Neural crest cell (in vitro differentiated cells): Measurements from ENCODE around the gene SIVA1. TPM values are rescaled to one million over a fixed set of nuclear protein-coding genes. Genes with fewer than 3 reads are reported as not detected.
A peak's percentile ranks its signal among the peaks of the same experiment; 100 is the strongest.

Experiments used
- DNase-seq: peaks from one replicate; pipeline ENCODE4 v3.0.0; 2021; ENCODE audit warnings: low read depth, mixed read lengths, low spot score
- H3K27ac Mint-ChIP-seq: one replicate; pipeline ENCODE4 v1.8.0; 2021; ENCODE audit warnings: mild to moderate bottlenecking, mixed read lengths; ENCODE audit not compliant: unreplicated experiment
- H3K27me3 Mint-ChIP-seq: 2 replicates; pipeline ENCODE4 v1.8.0; 2021; ENCODE audit warnings: low read depth, mild to moderate bottlenecking, mixed read lengths
- H3K36me3 Mint-ChIP-seq: 2 replicates; pipeline ENCODE4 v1.8.0; 2021; ENCODE audit warnings: low read depth, mild to moderate bottlenecking, mixed read lengths
- H3K4me1 Mint-ChIP-seq: 2 replicates; pipeline ENCODE4 v1.8.0; 2021; ENCODE audit warnings: mixed read lengths
- H3K4me3 Mint-ChIP-seq: one replicate; pipeline ENCODE4 v1.8.0; 2021; ENCODE audit warnings: mild to moderate bottlenecking, mixed read lengths
- H3K9me3 Mint-ChIP-seq: 2 replicates; pipeline ENCODE4 v1.8.0; 2021; ENCODE audit warnings: mixed read lengths
- total RNA-seq: library from RNA; stranded (reverse); gene quantifications from 2 replicates; pipeline ENCODE4 v1.2.1, GENCODE V29; 2021
- TF ChIP-seq, protein P1 (sequence below): fragments of 200-600 bp; sonication (generic); conservative IDR thresholded peaks from 2 replicates; pipeline ENCODE4 v1.5.0; 2021; ENCODE audit warnings: antibody characterized with exemption, mild to moderate bottlenecking

SIVA1 gene
- total RNA-seq, 1 donor from 2014 or later, result 121 TPM

- peaks cover 29% of the 10 kb centered on the region for H3K4me1 Mint-ChIP-seq
- peak overlapping the region; percentile 90 for H3K4me3 Mint-ChIP-seq
- DNase-seq, result no peak
- H3K27me3 Mint-ChIP-seq, result peaks cover 30% of the 10 kb centered on the region
- H3K27ac Mint-ChIP-seq, result peak overlapping the region; percentile 14
- TF ChIP-seq, protein P1, sequence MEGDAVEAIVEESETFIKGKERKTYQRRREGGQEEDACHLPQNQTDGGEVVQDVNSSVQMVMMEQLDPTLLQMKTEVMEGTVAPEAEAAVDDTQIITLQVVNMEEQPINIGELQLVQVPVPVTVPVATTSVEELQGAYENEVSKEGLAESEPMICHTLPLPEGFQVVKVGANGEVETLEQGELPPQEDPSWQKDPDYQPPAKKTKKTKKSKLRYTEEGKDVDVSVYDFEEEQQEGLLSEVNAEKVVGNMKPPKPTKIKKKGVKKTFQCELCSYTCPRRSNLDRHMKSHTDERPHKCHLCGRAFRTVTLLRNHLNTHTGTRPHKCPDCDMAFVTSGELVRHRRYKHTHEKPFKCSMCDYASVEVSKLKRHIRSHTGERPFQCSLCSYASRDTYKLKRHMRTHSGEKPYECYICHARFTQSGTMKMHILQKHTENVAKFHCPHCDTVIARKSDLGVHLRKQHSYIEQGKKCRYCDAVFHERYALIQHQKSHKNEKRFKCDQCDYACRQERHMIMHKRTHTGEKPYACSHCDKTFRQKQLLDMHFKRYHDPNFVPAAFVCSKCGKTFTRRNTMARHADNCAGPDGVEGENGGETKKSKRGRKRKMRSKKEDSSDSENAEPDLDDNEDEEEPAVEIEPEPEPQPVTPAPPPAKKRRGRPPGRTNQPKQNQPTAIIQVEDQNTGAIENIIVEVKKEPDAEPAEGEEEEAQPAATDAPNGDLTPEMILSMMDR, result no peak
- H3K9me3 Mint-ChIP-seq, result no peaks in the 10 kb centered on the region
- H3K36me3 Mint-ChIP-seq, result no peaks in the 10 kb centered on the region
Observed at GRCh38 chr14:104794099-104794498, 41.2 kb downstream of the SIVA1 start.

DNA sequence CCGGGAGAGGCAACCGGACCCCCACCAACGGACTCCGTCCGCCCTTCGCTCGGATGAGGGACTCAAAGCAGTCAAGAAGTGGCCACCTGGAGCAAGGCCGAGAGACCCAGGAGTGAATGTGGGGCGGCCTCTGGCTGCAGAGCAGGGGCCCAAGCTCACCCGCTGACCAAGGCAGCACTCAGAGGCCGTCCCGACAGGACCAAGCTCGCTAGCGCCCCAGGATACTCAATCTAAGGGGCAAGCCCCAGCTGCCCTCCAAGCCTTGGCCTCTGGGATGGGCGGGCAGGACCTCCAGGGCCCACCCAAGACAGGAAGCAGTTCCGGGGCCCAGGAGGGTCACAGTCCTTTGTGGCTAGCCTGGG is 41.7 kb downstream of the SIVA1 start:
- Mint-ChIP-seq H3K4me1 (peaks cover 35% of the 10 kb centered on the region), H3K4me3 (peak overlapping the region; percentile 90), H3K27ac (peak overlapping the region; percentile 14), H3K9me3 (no peaks in the 10 kb centered on the region), H3K27me3 (peaks cover 35% of the 10 kb centered on the region), H3K36me3 (no peaks in the 10 kb centered on the region)
- no peak for DNase-seq
- TF ChIP-seq, protein P1, result no peak

DNA sequence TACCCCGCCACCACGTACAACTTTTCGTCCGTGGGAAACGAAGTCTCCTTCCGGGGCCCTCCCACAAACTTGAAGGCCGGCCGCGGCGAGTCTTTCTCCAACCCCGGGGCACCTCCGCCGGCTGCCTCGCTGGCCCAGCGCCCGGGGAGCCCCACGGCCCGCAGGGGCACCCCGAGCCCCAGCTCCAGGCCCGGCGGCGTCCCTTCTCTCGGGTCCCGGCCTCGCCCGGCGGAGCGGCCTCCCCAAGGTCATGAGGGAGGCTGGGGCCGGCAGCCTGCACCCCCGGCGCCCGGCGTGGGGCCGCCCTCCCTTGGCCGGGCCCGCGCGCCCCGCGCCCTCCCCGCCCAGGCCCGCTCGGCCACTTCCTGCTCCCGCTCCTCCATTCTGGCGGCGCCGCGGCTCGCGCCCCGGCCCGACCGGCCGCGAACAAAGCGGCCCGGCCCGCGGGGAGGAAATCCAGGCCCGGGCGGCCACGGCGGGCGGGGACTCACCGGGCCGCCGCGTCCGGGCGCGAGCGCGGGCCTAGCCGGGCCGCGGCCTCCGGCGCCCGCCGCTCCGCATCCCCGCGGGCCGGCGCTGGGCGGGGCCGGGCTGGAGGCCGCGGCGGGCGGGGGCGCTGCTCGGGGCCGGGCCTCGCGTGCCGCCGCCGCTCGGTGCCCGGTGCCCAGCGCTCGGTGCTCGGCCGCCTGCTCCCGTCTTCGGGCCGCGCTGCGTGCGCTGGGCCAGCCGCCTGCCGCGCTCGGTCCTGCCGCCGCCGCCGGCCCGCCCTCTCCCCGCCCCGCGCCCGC is 42.2 kb downstream of the SIVA1 start, which contains the start of gene AKT1:
Gene AKT1 (minus strand): TSS at position 756 of the 788 bp plus-strand sequence. CDS start 3,105 bp downstream, outside the sequence.
- peak within 1 kb of the TSS; percentile 90 for H3K4me3 Mint-ChIP-seq
- peaks cover 40% of the 10 kb centered on the region for H3K27me3 Mint-ChIP-seq
- H3K4me1 Mint-ChIP-seq, result peaks cover 38% of the 10 kb centered on the region
- TF ChIP-seq, protein P1, result no peak
- H3K9me3 Mint-ChIP-seq, result no peaks in the 10 kb centered on the region
- H3K36me3 Mint-ChIP-seq, result no peaks in the 10 kb centered on the region
- H3K27ac Mint-ChIP-seq, result no peak within 1 kb of the TSS
- no peak for DNase-seq

DNA sequence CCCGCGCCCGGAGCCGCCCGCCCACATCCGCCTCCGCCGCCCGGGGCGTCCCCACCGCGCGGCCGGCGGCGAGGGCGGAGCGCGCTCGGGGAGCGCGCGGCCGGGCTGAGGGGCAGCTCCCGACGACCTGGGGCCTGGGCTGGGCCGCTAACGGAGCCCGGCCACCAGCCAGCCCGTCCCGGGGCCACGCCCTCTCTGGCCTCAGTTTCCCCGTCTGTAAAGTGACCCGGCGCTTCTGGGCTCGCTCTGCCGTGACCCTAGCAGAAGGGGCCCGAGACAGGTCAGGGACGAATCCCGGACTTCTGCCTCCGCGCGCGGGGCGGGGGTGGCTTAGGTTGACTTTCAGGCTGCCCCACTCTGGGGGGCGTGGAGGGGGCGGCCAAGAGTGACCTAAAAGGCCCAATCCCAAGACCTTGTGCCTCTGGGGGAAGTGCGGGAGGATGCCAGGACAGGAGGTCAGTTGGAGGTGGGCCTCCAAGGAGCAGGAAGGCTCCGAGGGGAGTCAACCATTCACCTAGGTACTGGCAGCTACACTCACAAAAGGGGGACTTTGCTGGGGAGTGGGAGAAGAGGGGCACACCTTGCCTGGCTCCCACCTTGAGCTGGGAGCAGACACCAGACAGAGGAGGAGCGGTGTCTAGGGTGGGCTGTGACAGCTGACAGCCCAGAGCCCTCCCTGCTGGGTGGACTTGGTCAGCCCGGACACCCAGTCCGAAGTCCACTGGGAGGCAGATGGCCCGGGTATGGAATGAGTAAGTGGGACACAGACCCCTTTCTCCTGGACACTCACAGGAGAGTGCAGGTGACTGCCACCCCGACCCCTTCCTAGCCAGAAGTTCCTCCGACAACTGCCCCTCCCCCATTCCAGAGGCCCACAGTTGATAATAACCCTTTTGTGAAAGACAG is 43.1 kb downstream of the SIVA1 start:
- H3K27ac Mint-ChIP-seq, result no peak overlapping the region
- peaks cover 41% of the 10 kb centered on the region for H3K27me3 Mint-ChIP-seq
- TF ChIP-seq, protein P1, result no peak
- H3K9me3 Mint-ChIP-seq, result no peaks in the 10 kb centered on the region
- no peak for DNase-seq
- H3K4me3 Mint-ChIP-seq, result peak overlapping the region; percentile 90
- H3K4me1 Mint-ChIP-seq, result peaks cover 38% of the 10 kb centered on the region
- no peaks in the 10 kb centered on the region for H3K36me3 Mint-ChIP-seq

DNA sequence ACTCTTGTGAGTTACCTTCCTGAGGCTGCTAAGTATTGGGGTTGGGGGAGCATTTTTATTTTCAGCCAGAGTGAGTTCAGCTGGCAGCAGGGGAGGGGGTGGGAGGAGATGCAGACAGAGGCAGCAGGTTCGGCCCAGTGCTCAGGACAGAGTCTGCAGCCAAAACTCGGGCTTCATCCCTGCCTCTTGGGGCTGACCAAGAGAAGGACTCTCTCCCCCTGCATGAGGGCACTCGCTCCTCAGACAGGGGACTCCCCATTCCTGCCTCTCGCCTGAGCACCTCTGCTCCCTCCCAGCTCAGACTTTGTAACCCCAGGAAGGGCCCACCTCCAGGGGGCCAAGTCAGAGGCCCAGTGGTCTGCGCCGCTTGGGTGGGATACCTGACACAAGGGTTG is 43.7 kb downstream of the SIVA1 start:
- H3K4me3 Mint-ChIP-seq, result peak overlapping the region; percentile 90
- no peak overlapping the region for H3K27ac Mint-ChIP-seq
- peaks cover 42% of the 10 kb centered on the region for H3K4me1 Mint-ChIP-seq
- TF ChIP-seq, protein P1, result no peak
- no peaks in the 10 kb centered on the region for H3K9me3 Mint-ChIP-seq
- peaks cover 48% of the 10 kb centered on the region for H3K27me3 Mint-ChIP-seq
- no peaks in the 10 kb centered on the region for H3K36me3 Mint-ChIP-seq
- DNase-seq, result no peak
